Fibroblast of mammary gland (primary cell): ENCODE results near the gene ACTL8.
"Not testable (repeated sequence)": the region's sequence is repeated elsewhere in the genome, so short reads cannot be mapped to it uniquely, and the experiment has no call there.

ENCODE experiments used
- DNase-seq: peaks from one replicate; pipeline ENCODE4 v3.0.0-alpha.2; 2010; ENCODE audit warnings: low read depth
- H3K4me3 ChIP-seq: 2 replicates; pipeline ENCODE4 v1.5.1; 2011; ENCODE audit warnings: low read depth, mild to moderate bottlenecking, low read length, moderate library complexity; ENCODE audit not compliant: control insufficient read depth
- TF ChIP-seq, protein P1 (sequence below): conservative IDR thresholded peaks from 2 replicates; pipeline ENCODE4 v1.5.1; 2011; ENCODE audit warnings: low read depth, low read length, inconsistent platforms; ENCODE audit not compliant: control insufficient read depth, insufficient read depth

ACTL8 gene

DNA sequence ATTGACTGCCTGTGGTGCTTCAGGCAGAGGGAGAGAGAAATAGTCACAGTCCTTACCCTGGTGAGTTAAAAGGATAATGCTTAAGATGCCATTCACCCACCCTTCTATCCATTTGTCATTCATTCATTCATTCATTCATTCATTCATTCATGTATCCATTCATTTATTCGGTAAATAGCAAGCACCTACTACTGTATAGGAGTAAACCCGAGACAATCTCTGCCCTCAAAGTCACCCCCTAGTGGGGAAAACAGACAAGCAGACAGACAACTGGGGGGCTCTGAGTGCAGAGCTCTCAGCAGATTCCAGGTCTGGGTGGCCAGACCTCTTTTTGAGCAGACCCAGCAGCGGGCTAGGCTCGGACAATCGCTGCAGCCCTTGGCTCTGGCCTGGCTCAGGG, 14.1 kb upstream of the ACTL8 start:
- TF ChIP-seq, protein P1, sequence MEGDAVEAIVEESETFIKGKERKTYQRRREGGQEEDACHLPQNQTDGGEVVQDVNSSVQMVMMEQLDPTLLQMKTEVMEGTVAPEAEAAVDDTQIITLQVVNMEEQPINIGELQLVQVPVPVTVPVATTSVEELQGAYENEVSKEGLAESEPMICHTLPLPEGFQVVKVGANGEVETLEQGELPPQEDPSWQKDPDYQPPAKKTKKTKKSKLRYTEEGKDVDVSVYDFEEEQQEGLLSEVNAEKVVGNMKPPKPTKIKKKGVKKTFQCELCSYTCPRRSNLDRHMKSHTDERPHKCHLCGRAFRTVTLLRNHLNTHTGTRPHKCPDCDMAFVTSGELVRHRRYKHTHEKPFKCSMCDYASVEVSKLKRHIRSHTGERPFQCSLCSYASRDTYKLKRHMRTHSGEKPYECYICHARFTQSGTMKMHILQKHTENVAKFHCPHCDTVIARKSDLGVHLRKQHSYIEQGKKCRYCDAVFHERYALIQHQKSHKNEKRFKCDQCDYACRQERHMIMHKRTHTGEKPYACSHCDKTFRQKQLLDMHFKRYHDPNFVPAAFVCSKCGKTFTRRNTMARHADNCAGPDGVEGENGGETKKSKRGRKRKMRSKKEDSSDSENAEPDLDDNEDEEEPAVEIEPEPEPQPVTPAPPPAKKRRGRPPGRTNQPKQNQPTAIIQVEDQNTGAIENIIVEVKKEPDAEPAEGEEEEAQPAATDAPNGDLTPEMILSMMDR: no peak
- H3K4me3 ChIP-seq: no peak overlapping the region
- no peak for DNase-seq

DNA sequence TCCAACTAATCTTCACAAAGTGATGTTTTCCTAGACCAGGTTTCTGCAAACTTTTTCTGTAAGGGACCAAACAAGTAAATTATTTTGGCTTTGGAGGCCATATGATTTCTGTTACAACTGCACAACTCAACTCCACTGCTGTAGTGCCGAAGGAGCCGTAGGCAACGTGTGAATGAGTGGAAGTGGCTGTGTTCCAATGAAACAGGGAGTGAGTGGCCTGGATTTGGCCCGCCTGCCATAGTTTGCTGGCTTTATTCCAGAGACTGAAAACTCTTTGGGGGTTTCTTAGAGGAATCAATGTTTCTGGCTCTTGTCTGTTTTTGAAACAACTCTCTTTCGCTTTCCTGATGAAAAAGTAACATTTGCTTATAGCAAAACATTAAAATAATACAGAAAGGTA, 12.6 kb upstream of the ACTL8 start:
- TF ChIP-seq, protein P1: no peak
- DNase-seq: peak; percentile 59
- H3K4me3 ChIP-seq: no peak overlapping the region

DNA sequence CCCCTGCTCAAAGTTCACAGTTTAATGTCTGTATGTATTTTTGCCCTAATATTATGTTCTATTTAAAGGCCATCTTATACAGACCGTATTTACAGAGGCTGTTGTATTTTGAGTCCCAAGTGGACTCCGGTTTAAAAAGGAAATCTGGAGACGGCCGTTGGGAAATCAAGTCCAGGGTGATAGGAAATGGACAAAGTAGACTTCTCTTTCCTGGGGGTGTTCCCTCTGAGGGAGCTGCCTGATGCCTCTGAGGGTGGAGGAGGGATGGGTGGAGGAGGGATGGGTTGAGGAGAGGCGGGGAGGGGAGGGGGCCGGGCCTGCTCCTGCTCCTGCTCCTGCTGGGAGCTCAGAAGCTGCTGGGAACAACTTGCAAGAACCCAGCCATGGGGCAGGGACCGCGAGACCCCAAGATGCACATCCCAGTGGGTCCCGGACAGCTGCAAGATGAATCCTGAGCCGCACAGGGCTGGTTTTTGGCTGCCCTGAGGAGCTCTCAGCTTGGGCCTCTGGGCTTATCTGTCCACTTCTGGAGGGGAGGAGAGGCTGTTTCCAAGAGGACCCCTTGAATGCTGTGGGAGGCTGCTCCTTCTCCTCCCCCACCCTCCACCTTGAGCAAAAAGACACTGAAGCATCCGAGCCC, 12.0 kb upstream of the ACTL8 start:
- no peak overlapping the region for H3K4me3 ChIP-seq
- TF ChIP-seq, protein P1: no peak
- DNase-seq: no peak

- no peak overlapping the region for H3K4me3 ChIP-seq
These were observed 11.2 kb upstream of the ACTL8 start for GRCh38 chr1:17743925-17744324.

GRCh38 chr1:17744666-17745478, 10.3 kb upstream of the ACTL8 start:
- TF ChIP-seq, protein P1: no peak
- no peak overlapping the region for H3K4me3 ChIP-seq
- DNase-seq: no peak

More at GRCh38 chr1:17743925-17744324, 11.2 kb upstream of the ACTL8 start:
- no peak for DNase-seq
- TF ChIP-seq, protein P1: no peak

DNA sequence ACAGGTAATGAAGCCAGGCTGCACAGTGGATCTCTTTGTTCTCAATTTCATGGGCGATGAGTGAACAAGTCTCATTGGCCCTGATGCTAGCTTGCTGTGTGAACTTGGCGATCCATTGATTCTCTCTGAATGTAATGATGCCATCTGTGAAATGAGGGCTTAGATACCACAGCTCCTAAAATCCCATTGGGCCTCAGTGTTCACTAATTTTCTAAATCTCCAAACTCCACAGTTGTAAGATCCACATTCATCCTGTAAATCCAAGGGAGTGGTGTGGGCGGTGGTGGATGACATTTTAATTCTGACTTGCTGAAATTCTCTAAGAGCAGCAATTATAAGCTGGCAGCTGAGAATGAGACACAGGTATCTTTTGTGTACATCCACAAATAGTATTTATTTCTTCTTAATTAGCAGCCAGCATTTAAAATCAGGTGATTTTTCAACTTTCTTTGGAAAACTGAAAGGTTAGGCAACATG, 9.6 kb upstream of the ACTL8 start:
- no peak for DNase-seq
- no peak overlapping the region for H3K4me3 ChIP-seq
- TF ChIP-seq, protein P1: no peak

- not testable (repeated sequence) for H3K4me3 ChIP-seq, DNase-seq
These were observed 8.9 kb upstream of the ACTL8 start for GRCh38 chr1:17746281-17746680.
